GM18505 (cell line): ENCODE measurements around the gene LEP.

ENCODE experiments used
- ATAC-seq: cut with Tn5 transposase; IDR thresholded peaks from one replicate; pipeline ENCODE4 v1.9.1; 2021; ENCODE audit not compliant: unreplicated experiment
- POLR2A ChIP-seq: IDR thresholded peaks from 4 replicates; pipeline ENCODE4 v1.6.1; 2011; ENCODE audit warnings: borderline replicate concordance; ENCODE audit not compliant: insufficient read depth, insufficient read length; ENCODE audit errors: extremely low read depth

Gene LEP

GRCh38 chr7:128240696-128241386, at the start of gene LEP:
Gene LEP (plus strand): TSS chr7:128241278. CDS start chr7:128252019, 10,741 bp downstream.
- ATAC-seq = no peak
- TF ChIP-seq POLR2A = no peak

- TF ChIP-seq POLR2A = no peak
Observed at GRCh38 chr7:128192497-128193142, 48.5 kb upstream of the LEP start.

GRCh38 chr7:128194533-128195282, 46.4 kb upstream of the LEP start:
- ATAC-seq = no peak
- TF ChIP-seq POLR2A = no peak

More at GRCh38 chr7:128192497-128193142, 48.5 kb upstream of the LEP start:
- no peak for ATAC-seq

- no peak for ATAC-seq
- TF ChIP-seq POLR2A = no peak
Observed at GRCh38 chr7:128197589-128197988, 43.5 kb upstream of the LEP start.

GRCh38 chr7:128197989-128198580, 43.0 kb upstream of the LEP start:
- TF ChIP-seq POLR2A = no peak
- no peak for ATAC-seq

GRCh38 chr7:128200376-128200775, 40.7 kb upstream of the LEP start:
- no peak for TF ChIP-seq POLR2A
- no peak for ATAC-seq

GRCh38 chr7:128201067-128201689, 39.9 kb upstream of the LEP start:
- no peak for TF ChIP-seq POLR2A
- ATAC-seq = no peak

- TF ChIP-seq POLR2A = no peak
- no peak for ATAC-seq
Observed at GRCh38 chr7:128201690-128202085, 39.4 kb upstream of the LEP start.

- TF ChIP-seq POLR2A = no peak
- no peak for ATAC-seq
Observed at GRCh38 chr7:128202287-128202957, 38.7 kb upstream of the LEP start.

- no peak for ATAC-seq
- no peak for TF ChIP-seq POLR2A
Observed at GRCh38 chr7:128203047-128203491, 38.0 kb upstream of the LEP start.

GRCh38 chr7:128203710-128204214, 37.3 kb upstream of the LEP start:
- TF ChIP-seq POLR2A = no peak
- no peak for ATAC-seq

- ATAC-seq = no peak
- TF ChIP-seq POLR2A = no peak
Observed at GRCh38 chr7:128204455-128204854, 36.6 kb upstream of the LEP start.
